Pancreas (tissue), 10 donors: Measurements from ENCODE around the gene TTC8. TPM values are rescaled to one million over a fixed set of nuclear protein-coding genes. Genes with fewer than 3 reads are reported as not detected.

Source experiments
- ATAC-seq, 4 donors: fragments of 200-7000 bp; cut with Tn5 transposase; one replicate each; pipeline versions ENCODE4 v1.8.0 to v1.9.1; 2020; ENCODE audit warnings: mild to moderate bottlenecking in 4 of 4, moderate library complexity in 4 of 4
- DNase-seq, 6 donors: peaks; one replicate each; pipeline ENCODE4 v3.0.0-alpha.2; 2020
- FAIRE-seq: peaks from 2 replicates; lab custom pipeline; 2012; peaks lifted over from hg19 to GRCh38; lab: Jason Lieb, UNC
- H3K27ac ChIP-seq, 4 donors: fragments of 200-600 bp; sonication (generic); 1 replicate in 3 of 4; 2 replicates in 1 of 4; pipeline versions ENCODE4 v1.5.0 to v1.8.0; 2020
- H3K27me3 ChIP-seq, 4 donors: fragments of 200-600 bp; one replicate each; pipeline ENCODE4 v1.8.0; 2021
- H3K36me3 ChIP-seq, 3 donors: fragments of 200-600 bp; sonication (generic) in 1 of 3; one replicate each; pipeline versions ENCODE4 v1.5.0 to v1.8.0; 2020 to 2021
- H3K4me1 ChIP-seq, 3 donors: fragments of 200-600 bp; one replicate each; pipeline ENCODE4 v1.8.0; 2021
- H3K4me3 ChIP-seq, 4 donors: fragments of 200-600 bp; sonication (generic) in 2 of 4; one replicate each; pipeline versions ENCODE4 v1.5.0 to v1.8.0; 2020 to 2021
- H3K9me3 ChIP-seq, 4 donors: fragments of 200-600 bp; one replicate each; pipeline ENCODE4 v1.8.0; 2021
- WGBS, 2 donors: extraction: QIAGEN DNeasy Blood & Tissue Kit; methylation state at CpG; one replicate each; pipeline ENCODE4 v1.1.7; 2013; 5-methylcytosine and 5-hydroxymethylcytosine counted together
- intact Hi-C, 3 donors: fragments of 100-400 bp; cut with DNase I; formaldehyde crosslinking; loops; one replicate each; pipeline versions ENCODE4 v1.11.1 to v1.14.2; 2022
- polyA plus RNA-seq, 2 donors: library from polyadenylated mRNA; stranded (reverse); fragments of 200-250 nt; gene quantifications; one replicate each; pipeline ENCODE4 v1.2.3, GENCODE V29; 2013
- total RNA-seq, 6 donors: library from RNA; stranded (reverse); fragmentation: NEBNext Ultra II Directional in 4 of 6; extraction: Animal tissue kit (Norgen Biotek cat#: 25700) in 4 of 6; gene quantifications; one replicate each; pipeline versions ENCODE4 v1.2.1 to v1.2.4, GENCODE V29; 2021 to 2023
- TF ChIP-seq, protein P1 (sequence below), 4 donors: fragments of 200-600 bp; sonication (generic) in 3 of 4; IDR thresholded peaks; one replicate each; pipeline versions ENCODE4 v1.5.0 to v1.8.0; 2021; ENCODE audit warnings: antibody characterized with exemption in 4 of 4
- donor health status: healthy with polysubstance abuse.
- donor health status: DM: no; HTN: no; CAD: no; lungs with moderate emphysema.
- donor health status: DM: no; HTN: no; CAD: no.
- donor health status: control.
- donor health status: control.
- donor health status: Bipolar disorder and iron deficiency.
- donor health status: DM: yes; HTN: yes; CAD: no.
- donor health status: DM: no; HTN: no; CAD: no.
- donor health status: DM: no; HTN: no; CAD: no.
- donor health status: DM: yes; HTN: yes; CAD: no.

The TTC8 gene
- total and polyA plus RNA-seq, 8 donors: 5.9 to 35.9 (median 10.2) TPM

DNA sequence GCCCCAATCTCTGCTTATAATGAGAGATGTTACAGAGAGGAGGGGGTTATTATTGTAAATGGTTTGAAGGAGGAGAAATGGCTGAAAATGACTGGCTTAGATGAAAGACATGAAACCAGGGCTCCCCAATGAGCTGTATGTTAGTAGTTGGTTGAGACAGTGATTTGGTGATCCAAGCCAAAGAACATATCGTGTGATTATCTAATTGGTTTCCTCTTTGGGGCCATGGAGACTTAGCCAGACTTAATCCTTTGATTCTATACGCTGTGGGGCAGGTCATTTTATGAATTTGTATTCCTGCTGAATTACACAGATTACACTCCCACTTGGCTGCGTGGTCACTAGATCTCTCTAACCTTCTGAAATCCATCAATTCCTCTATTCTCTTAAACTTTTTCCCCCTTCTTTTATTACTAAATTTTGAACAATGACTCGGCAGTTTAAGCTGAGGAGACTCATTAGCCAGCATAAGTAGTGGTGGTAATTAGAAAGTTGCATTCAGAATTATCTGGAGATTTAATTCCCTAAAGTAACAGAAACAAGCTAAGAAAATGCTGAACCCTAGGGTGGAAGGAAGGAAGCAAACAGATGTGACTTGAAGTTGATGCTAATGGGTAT is 5.3 kb downstream of the TTC8 start:
- FAIRE-seq: no peak
- no peaks in the 10 kb centered on the region for H3K36me3 ChIP-seq
- no peaks in the 10 kb centered on the region for H3K9me3 ChIP-seq
- 82 to 83% methylated on average over 4 of the region's 4 CpGs for WGBS, 2 donors
- peaks cover 0 to 22% (median 4%) of the 10 kb centered on the region in 3 donors for H3K4me1 ChIP-seq
- TF ChIP-seq, protein P1, sequence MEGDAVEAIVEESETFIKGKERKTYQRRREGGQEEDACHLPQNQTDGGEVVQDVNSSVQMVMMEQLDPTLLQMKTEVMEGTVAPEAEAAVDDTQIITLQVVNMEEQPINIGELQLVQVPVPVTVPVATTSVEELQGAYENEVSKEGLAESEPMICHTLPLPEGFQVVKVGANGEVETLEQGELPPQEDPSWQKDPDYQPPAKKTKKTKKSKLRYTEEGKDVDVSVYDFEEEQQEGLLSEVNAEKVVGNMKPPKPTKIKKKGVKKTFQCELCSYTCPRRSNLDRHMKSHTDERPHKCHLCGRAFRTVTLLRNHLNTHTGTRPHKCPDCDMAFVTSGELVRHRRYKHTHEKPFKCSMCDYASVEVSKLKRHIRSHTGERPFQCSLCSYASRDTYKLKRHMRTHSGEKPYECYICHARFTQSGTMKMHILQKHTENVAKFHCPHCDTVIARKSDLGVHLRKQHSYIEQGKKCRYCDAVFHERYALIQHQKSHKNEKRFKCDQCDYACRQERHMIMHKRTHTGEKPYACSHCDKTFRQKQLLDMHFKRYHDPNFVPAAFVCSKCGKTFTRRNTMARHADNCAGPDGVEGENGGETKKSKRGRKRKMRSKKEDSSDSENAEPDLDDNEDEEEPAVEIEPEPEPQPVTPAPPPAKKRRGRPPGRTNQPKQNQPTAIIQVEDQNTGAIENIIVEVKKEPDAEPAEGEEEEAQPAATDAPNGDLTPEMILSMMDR (IDR thresholded peaks at IDR 0.05): no peak
- no peak overlapping the region for H3K4me3 ChIP-seq
- no peaks in the 10 kb centered on the region for H3K27me3 ChIP-seq
- H3K27ac ChIP-seq: no peak overlapping the region
- ATAC-seq: no peak
- no peak for DNase-seq
- intact Hi-C loops: no loop called here

DNA sequence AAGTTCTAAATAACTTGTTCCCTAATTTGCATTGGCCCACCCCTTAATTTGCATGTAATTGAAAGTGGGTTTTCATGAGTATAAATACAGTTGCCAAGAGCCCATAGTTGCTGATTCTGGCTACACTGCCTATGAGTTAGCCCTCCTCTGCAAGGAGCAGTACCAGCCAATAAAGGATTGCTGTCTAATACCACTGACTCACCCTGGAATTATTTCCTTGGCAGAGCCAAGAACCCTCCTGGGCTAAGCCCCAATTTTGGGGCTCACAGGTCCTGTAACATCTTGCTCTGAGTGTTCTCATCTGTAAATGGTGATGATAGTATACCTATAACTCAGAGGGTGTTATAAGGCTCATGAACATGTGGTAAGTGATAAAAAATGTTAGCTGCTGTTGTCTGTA is 6.8 kb downstream of the TTC8 start:
- TF ChIP-seq, protein P1 (IDR thresholded peaks at IDR 0.05): no peak
- FAIRE-seq: no peak

DNA sequence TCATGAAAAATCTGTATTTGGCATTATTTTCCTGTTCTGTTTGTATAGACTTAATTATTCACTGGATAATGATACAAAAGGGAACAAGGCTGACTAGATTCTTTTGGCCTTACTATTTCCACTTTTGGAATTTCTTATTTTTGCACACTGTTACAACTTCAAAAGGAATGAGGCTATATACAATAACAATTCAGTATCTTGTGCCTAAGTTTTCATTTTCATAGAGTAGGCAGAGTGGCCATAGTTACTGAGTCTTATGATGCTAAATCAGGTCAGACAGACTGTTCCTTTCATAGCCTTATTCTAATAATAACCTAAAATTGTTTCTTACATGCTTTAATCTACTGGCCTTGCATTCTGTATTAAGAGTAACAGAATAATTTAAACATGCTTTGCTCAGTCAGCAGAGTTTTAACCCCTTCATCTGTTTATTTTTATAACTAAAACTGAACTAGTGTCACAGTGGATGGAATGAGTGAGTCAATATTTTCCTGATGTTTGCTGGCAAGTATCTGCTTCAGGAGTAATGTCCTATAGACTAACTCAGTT is 10.5 kb downstream of the TTC8 start:
- intact Hi-C loops: no loop called here
- H3K4me3 ChIP-seq: no peak overlapping the region
- TF ChIP-seq, protein P1 (IDR thresholded peaks at IDR 0.05): no peak
- peaks cover 5 to 18% (median 6%) of the 10 kb centered on the region in 3 donors for H3K4me1 ChIP-seq
- H3K36me3 ChIP-seq: no peaks in the 10 kb centered on the region
- peak; percentile 13 for FAIRE-seq
- no peaks in the 10 kb centered on the region for H3K27me3 ChIP-seq
- ATAC-seq: peak in 3 of 4 donors; percentile 28 to 58 (median 39)
- no peaks in the 10 kb centered on the region for H3K9me3 ChIP-seq
- no peak for DNase-seq
- no peak overlapping the region for H3K27ac ChIP-seq

More for the DNA sequence above, 6.8 kb downstream of the TTC8 start:
- ATAC-seq (no peak), DNase-seq (no peak)
- no peaks in the 10 kb centered on the region for H3K36me3 ChIP-seq
- H3K4me3 ChIP-seq: no peak overlapping the region
- intact Hi-C loops: no loop called here
- no peaks in the 10 kb centered on the region for H3K27me3 ChIP-seq
- no peak overlapping the region for H3K27ac ChIP-seq
- peaks cover 5 to 29% (median 11%) of the 10 kb centered on the region in 3 donors for H3K4me1 ChIP-seq
- H3K9me3 ChIP-seq: no peaks in the 10 kb centered on the region

DNA sequence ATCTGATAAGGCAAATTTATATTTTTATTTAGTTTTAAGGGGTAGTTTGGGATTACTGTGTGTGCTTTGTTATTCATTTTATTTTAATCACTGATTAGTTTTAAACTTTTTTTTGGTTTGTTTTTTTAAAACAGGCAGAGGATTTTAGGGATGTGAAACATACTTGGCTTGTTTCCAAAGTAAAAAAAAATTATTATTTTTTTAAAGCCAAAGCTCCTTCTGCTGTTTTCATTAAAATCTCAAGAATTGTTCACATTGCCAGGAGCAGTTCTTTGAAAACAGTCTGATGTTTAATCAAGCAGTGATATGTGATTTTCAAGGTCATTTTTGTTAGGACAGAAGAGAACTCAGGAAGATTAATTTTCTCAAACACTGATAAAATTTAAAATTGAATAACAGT is 11.2 kb downstream of the TTC8 start:
- ATAC-seq: no peak
- H3K36me3 ChIP-seq: no peaks in the 10 kb centered on the region
- TF ChIP-seq, protein P1 (IDR thresholded peaks at IDR 0.05): no peak
- H3K27ac ChIP-seq: no peak overlapping the region
- H3K4me1 ChIP-seq: peaks cover 5 to 18% (median 6%) of the 10 kb centered on the region in 3 donors
- DNase-seq: no peak
- no peaks in the 10 kb centered on the region for H3K27me3 ChIP-seq
- H3K9me3 ChIP-seq: no peaks in the 10 kb centered on the region
- peak; percentile 93 for FAIRE-seq
- intact Hi-C loops: no loop called here
- no peak overlapping the region for H3K4me3 ChIP-seq

DNA sequence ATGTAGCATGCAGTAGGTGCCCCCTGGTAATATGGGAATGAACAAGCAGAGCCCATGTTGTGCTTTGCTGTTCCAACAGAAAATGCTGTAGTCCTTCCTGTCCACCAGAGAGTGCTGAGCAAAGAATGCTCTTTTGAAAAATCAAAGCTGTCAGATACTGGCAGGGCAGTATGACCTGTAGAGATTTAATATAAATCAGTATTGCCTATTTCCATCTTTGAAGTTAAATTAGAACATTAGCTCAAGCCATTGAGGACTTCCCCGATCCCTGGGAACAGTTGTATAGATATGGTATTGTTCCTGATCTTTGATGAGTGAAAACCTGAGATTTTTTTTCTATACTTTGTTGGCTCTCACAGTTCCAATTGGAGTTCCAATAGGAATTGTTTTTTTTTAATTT is 13.0 kb downstream of the TTC8 start:
- Histone ChIP-seq H3K4me1 (peaks cover 5 to 18% (median 6%) of the 10 kb centered on the region in 3 donors), H3K36me3 (no peaks in the 10 kb centered on the region), H3K27ac (no peak overlapping the region), H3K9me3 (no peaks in the 10 kb centered on the region), H3K4me3 (no peak overlapping the region), H3K27me3 (no peaks in the 10 kb centered on the region)
- no peak for FAIRE-seq
- WGBS, 2 donors: 97% methylated on average over 1 of the region's 1 CpG
- no peak for ATAC-seq
- intact Hi-C loops: no loop called here
- no peak for DNase-seq
- TF ChIP-seq, protein P1 (IDR thresholded peaks at IDR 0.05): no peak
